Caco-2 (cell line): ENCODE results near the gene RRP9. TPM values are rescaled to one million over a fixed set of nuclear protein-coding genes. Genes with fewer than 3 reads are reported as not detected.
A peak's percentile ranks its signal among the peaks of the same experiment; 100 is the strongest.

ENCODE experiments used
- BruUV-seq: library from RNA; stranded (reverse); fragments of 400-500 nt; replicated peaks from 2 replicates; lab custom pipeline; 2021; lab: Mats Ljungman, UMichigan
- CTCF ChIA-PET: fragments of 300-600 bp; sonication (Branson Sonifier 250); formaldehyde crosslinking; loops from one replicate; lab custom pipeline; 2022; ENCODE audit warnings: antibody characterized with exemption; lab: Charles Lee
- POLR2A ChIA-PET: fragments of 300-600 bp; sonication (Branson Sonifier 250); formaldehyde crosslinking; loops from one replicate; lab custom pipeline; 2022; ENCODE audit warnings: antibody characterized with exemption; lab: Charles Lee
- DNase-seq, 2 experiments: peaks; one replicate each; pipeline versions ENCODE4 v3.0.0 to v3.0.0-alpha.2; 2020 to 2022
- H3K27me3 ChIP-seq: replicated peaks from 2 replicates; pipeline ENCODE4 v1.6.0; 2011; ENCODE audit warnings: low read length; ENCODE audit not compliant: control insufficient read depth, insufficient read depth
- H3K36me3 ChIP-seq: 2 replicates; pipeline ENCODE4 v1.5.1; 2011; ENCODE audit warnings: low read length; ENCODE audit not compliant: control insufficient read depth, insufficient read depth
- H3K4me1 ChIP-seq: fragments of 250-450 bp; sonication (Bioruptor Pico); 2 replicates; pipeline ENCODE4 v1.5.1; 2020; ENCODE audit warnings: mild to moderate bottlenecking
- H3K4me3 ChIP-seq: 2 replicates; pipeline ENCODE4 v1.5.1; 2011; ENCODE audit warnings: low read depth, mild to moderate bottlenecking, control low read depth, low read length
- H3K9me3 ChIP-seq: fragments of 250-450 bp; sonication (Bioruptor Pico); 2 replicates; pipeline ENCODE4 v1.5.1; 2020; ENCODE audit warnings: mild to moderate bottlenecking, moderate library complexity
- H3K27ac Mint-ChIP-seq: one replicate; pipeline ENCODE4 v1.8.0; 2022; ENCODE audit warnings: mixed read lengths; ENCODE audit not compliant: unreplicated experiment
- H3K27me3 Mint-ChIP-seq: one replicate; pipeline ENCODE4 v1.8.0; 2022; ENCODE audit warnings: mixed read lengths; ENCODE audit not compliant: insufficient read depth, unreplicated experiment
- H3K36me3 Mint-ChIP-seq: one replicate; pipeline ENCODE4 v1.8.0; 2022; ENCODE audit warnings: mild to moderate bottlenecking, mixed read lengths; ENCODE audit not compliant: insufficient read depth, unreplicated experiment
- H3K4me1 Mint-ChIP-seq: one replicate; pipeline ENCODE4 v1.8.0; 2022; ENCODE audit warnings: low read depth, mixed read lengths; ENCODE audit not compliant: unreplicated experiment
- H3K4me3 Mint-ChIP-seq: one replicate; pipeline ENCODE4 v1.8.0; 2022; ENCODE audit warnings: mild to moderate bottlenecking, moderate library complexity, mixed read lengths; ENCODE audit not compliant: unreplicated experiment
- H3K9me3 Mint-ChIP-seq: one replicate; pipeline ENCODE4 v1.8.0; 2022; ENCODE audit warnings: mixed read lengths; ENCODE audit not compliant: unreplicated experiment
- intact Hi-C: fragments of 100-400 bp; cut with micrococcal nuclease; formaldehyde crosslinking; loops from one replicate; pipeline ENCODE4 v1.10.0; 2022; ENCODE audit not compliant: unreplicated experiment
- total RNA-seq: library from RNA; stranded (reverse); gene quantifications from 2 replicates; pipeline ENCODE4 v1.2.3, GENCODE V29; 2022
- TF ChIP-seq, protein P1 (sequence below), 2 experiments: fragments of 200-600 bp in 1 of 2; IDR thresholded peaks; 1 replicate in 1 of 2; 2 replicates in 1 of 2; pipeline versions ENCODE4 v1.5.1 to v1.8.0; 2011 to 2022; ENCODE audit warnings: antibody characterized with exemption in 1 of 2, control low read depth in 1 of 2, inconsistent platforms in 1 of 2, low read depth in 1 of 2, low read length in 1 of 2, mild to moderate bottlenecking in 1 of 2, moderate library complexity in 1 of 2; ENCODE audit not compliant: insufficient read depth in 1 of 2, severe bottlenecking in 1 of 2, unreplicated experiment in 1 of 2

RRP9 gene
- total RNA-seq, 1 experiment from 2014 or later = 39.1 TPM

DNA sequence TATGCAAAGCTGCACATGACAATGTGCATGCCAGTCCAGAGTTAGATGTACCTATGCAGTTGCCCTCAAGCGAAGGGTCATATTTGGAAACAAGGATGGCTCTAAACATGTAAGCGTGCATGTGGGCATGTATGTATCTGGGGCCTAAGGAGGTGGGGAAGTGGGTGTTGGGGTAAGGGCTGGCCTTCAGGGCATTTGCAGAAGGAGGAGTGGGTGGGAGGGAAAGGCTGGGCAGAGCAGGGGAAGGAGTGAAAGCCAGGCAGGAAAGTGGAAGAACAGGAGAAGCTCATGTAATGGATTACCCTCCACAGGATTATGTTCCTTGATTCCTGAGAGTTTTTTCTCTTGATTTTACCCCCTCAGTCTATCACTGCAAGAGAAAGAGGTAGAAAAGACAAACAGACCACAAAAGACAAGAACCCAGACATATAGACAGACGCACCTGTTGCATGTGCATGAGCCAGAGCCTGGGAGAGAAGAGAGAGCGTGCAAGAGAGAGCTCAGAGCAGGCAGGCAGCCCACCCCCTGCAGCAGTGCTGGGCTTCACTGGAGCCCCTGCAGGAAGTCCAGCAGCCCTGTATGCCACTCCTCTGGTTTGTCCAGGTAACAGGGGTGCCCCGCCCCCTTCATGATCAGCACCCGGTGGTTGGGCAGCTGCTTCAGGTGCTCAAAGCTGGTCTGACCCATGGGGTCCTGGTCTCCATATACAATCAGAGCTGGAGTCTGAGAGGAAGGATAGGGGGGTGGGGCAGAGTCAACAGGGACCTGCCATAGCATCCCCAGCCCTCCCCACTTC, 27.4 kb upstream of the RRP9 start:
- Histone ChIP-seq H3K36me3 (no peaks in the 10 kb centered on the region), H3K4me3 (no peak overlapping the region), H3K4me1 (peaks cover 13% of the 10 kb centered on the region), H3K27me3 (no peaks in the 10 kb centered on the region), H3K9me3 (no peaks in the 10 kb centered on the region)
- no TSS peak for BruUV-seq
- peaks cover 20% of the 10 kb centered on the region for H3K4me1 Mint-ChIP-seq
- intact Hi-C loops = loop anchor here (2.0 kb wide), 1 partner anchor 14 kb away; the partner anchor contains the start of gene ACY1
- ChIA-PET CTCF (interaction anchor here (0.8 kb wide), 1 partner anchor 14 kb away, joined by 3 read pairs; no protein-coding TSS in a partner anchor), POLR2A (interaction anchor here (1.0 kb wide), 1 partner anchor 14 kb away, joined by 3 read pairs; the partner anchor contains the start of gene ACY1)
- DNase-seq = peak in 1 of 2 experiments; percentile 33
- H3K27me3 Mint-ChIP-seq = no peaks in the 10 kb centered on the region
- peaks cover 19% of the 10 kb centered on the region for H3K36me3 Mint-ChIP-seq
- peak overlapping the region; percentile 79 for H3K27ac Mint-ChIP-seq
- no peaks in the 10 kb centered on the region for H3K9me3 Mint-ChIP-seq
- peak overlapping the region; percentile 86 for H3K4me3 Mint-ChIP-seq
- TF ChIP-seq, protein P1, sequence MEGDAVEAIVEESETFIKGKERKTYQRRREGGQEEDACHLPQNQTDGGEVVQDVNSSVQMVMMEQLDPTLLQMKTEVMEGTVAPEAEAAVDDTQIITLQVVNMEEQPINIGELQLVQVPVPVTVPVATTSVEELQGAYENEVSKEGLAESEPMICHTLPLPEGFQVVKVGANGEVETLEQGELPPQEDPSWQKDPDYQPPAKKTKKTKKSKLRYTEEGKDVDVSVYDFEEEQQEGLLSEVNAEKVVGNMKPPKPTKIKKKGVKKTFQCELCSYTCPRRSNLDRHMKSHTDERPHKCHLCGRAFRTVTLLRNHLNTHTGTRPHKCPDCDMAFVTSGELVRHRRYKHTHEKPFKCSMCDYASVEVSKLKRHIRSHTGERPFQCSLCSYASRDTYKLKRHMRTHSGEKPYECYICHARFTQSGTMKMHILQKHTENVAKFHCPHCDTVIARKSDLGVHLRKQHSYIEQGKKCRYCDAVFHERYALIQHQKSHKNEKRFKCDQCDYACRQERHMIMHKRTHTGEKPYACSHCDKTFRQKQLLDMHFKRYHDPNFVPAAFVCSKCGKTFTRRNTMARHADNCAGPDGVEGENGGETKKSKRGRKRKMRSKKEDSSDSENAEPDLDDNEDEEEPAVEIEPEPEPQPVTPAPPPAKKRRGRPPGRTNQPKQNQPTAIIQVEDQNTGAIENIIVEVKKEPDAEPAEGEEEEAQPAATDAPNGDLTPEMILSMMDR (IDR thresholded peaks at IDR 0.05; ENCODE audit: insufficient read depth in 1 of 2, low read depth in 1 of 2, low read length in 1 of 2, severe bottlenecking in 1 of 2, unreplicated experiment in 1 of 2) = no peak

DNA sequence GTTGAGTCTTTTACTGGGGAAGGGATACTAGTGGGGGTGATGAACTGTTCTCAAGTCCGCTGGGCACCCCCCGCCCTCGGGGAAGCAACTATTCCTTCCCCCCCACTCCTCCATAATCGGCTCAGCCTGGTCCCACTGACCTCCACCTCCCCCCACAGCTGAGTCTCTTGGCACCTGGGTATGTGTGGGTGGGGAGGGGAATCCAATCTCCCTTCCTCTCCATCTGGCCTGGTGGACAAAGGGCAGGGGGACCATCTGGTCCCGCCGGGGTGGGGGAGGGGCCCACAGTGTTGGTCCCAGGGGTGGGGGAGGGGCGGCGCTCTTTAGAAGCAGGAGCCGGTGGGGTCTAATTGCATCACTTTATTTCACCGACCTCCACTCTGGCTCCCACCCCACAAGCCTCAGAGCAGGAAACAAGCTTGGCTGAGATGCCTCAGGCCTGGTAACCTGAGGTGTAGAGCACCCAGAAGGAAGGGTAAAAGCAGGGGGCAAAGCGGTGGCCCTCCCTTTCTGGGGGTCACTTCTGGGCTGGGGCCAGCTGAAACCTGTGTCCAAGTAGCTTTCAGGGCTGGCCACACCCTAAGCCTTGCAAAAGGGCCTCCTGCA, 26.6 kb upstream of the RRP9 start:
- H3K4me1 Mint-ChIP-seq = peaks cover 20% of the 10 kb centered on the region
- TF ChIP-seq, protein P1 (IDR thresholded peaks at IDR 0.05; ENCODE audit: insufficient read depth in 1 of 2, low read depth in 1 of 2, low read length in 1 of 2, severe bottlenecking in 1 of 2, unreplicated experiment in 1 of 2) = no peak

More for the DNA sequence above, 26.6 kb upstream of the RRP9 start:
- Mint-ChIP-seq H3K9me3 (no peaks in the 10 kb centered on the region), H3K4me3 (peak overlapping the region; percentile 86), H3K27ac (peak overlapping the region; percentile 79), H3K27me3 (no peaks in the 10 kb centered on the region), H3K36me3 (peaks cover 12% of the 10 kb centered on the region)
- intact Hi-C loops = loop anchor here (2.0 kb wide), 1 partner anchor 15 kb away; the partner anchor contains the start of gene ACY1
- H3K4me3 ChIP-seq = peak overlapping the region; percentile 53
- no peaks in the 10 kb centered on the region for H3K36me3 ChIP-seq
- no peaks in the 10 kb centered on the region for H3K9me3 ChIP-seq
- POLR2A ChIA-PET = interaction anchor here (1.0 to 1.6 kb wide), 2 partner anchors 14 to 468 kb away, joined by 9 to 11 read pairs; partner anchors contain the start of genes ACY1 and DCAF1
- CTCF ChIA-PET = interaction anchor here (1.5 kb wide), 1 partner anchor 14 kb away, joined by 8 read pairs; the partner anchor contains the start of gene ACY1
- no peaks in the 10 kb centered on the region for H3K27me3 ChIP-seq
- H3K4me1 ChIP-seq = peaks cover 13% of the 10 kb centered on the region
- DNase-seq = peak in 1 of 2 experiments; percentile 31
- no TSS peak for BruUV-seq
